AML-193 (cell line): ENCODE results near the gene CDC42EP1.

Experiments used
- DNase-seq, 2 experiments: peaks; one replicate each; lab custom pipeline; 2025; lab: John Stamatoyannopoulos, UW

CDC42EP1 gene

GRCh38 chr22:37611207-37611606 lies 50.9 kb downstream of the CDC42EP1 start:
- no peak for DNase-seq

GRCh38 chr22:37616201-37617083 lies 56.2 kb downstream of the CDC42EP1 start:
- no peak for DNase-seq

- DNase-seq: no peak
These were observed 57.2 kb downstream of the CDC42EP1 start for GRCh38 chr22:37617431-37617830.

GRCh38 chr22:37618072-37618656 lies 57.9 kb downstream of the CDC42EP1 start:
- no peak for DNase-seq

- DNase-seq: no peak
These were observed 58.4 kb downstream of the CDC42EP1 start for GRCh38 chr22:37618674-37619073.
